CD4-positive, alpha-beta T cell treated with Interleukin-4 for 1 hour (primary cell): ENCODE data around the gene SCNN1A.

Source experiments
- DNase-seq, 2 donors: peaks; one replicate each; pipeline ENCODE4 v3.0.0-alpha.2; 2020 to 2022

SCNN1A gene

GRCh38 chr12:6330999-6331714 is 44.2 kb downstream of the SCNN1A start:
- no peak for DNase-seq

- DNase-seq = peak in 1 of 2 donors; percentile 58
Measured at GRCh38 chr12:6330192-6330591, 45.2 kb downstream of the SCNN1A start.

- DNase-seq = no peak
Measured at GRCh38 chr12:6329703-6330064, 45.7 kb downstream of the SCNN1A start.

GRCh38 chr12:6328945-6329702 is 46.2 kb downstream of the SCNN1A start:
- DNase-seq = no peak

GRCh38 chr12:6328045-6328779 is 47.2 kb downstream of the SCNN1A start:
- DNase-seq = no peak

GRCh38 chr12:6327229-6328041 is 47.9 kb downstream of the SCNN1A start:
- no peak for DNase-seq

GRCh38 chr12:6326316-6327228 is 48.8 kb downstream of the SCNN1A start:
- peak in 1 of 2 donors; percentile 28 for DNase-seq

- DNase-seq = no peak
Measured at GRCh38 chr12:6324936-6325750, 50.2 kb downstream of the SCNN1A start.

GRCh38 chr12:6323995-6324711 is 51.2 kb downstream of the SCNN1A start:
- DNase-seq = no peak

GRCh38 chr12:6323340-6323994 is 51.9 kb downstream of the SCNN1A start:
- peak; percentile 63 to 69 for DNase-seq

GRCh38 chr12:6322969-6323339 is 52.4 kb downstream of the SCNN1A start:
- no peak for DNase-seq

- DNase-seq = no peak
Measured at GRCh38 chr12:6322352-6322751, 53.0 kb downstream of the SCNN1A start.

GRCh38 chr12:6321905-6322304 is 53.5 kb downstream of the SCNN1A start:
- no peak for DNase-seq

GRCh38 chr12:6319446-6319845 is 55.9 kb downstream of the SCNN1A start:
- no peak for DNase-seq

- DNase-seq = no peak
Measured at GRCh38 chr12:6318440-6318879, 56.9 kb downstream of the SCNN1A start.

- no peak for DNase-seq
Measured at GRCh38 chr12:6317693-6318439, 57.5 kb downstream of the SCNN1A start.

GRCh38 chr12:6316921-6317692 is 58.3 kb downstream of the SCNN1A start:
- DNase-seq = no peak
